ENCODE results near the gene ADCY7.

ADCY7 gene

GRCh38 chr16:50315346-50315997 is 49.1 kb downstream of the ADCY7 start:
- DNase-seq, result no peak

- DNase-seq, result no peak
Measured at GRCh38 chr16:50316102-50316847, 49.9 kb downstream of the ADCY7 start.

GRCh38 chr16:50316848-50317630 is 50.7 kb downstream of the ADCY7 start:
- DNase-seq, result no peak

GRCh38 chr16:50318796-50319578 is 52.6 kb downstream of the ADCY7 start:
- no peak for DNase-seq

GRCh38 chr16:50320310-50320709 is 54.0 kb downstream of the ADCY7 start:
- no peak for DNase-seq

- no peak for DNase-seq
Measured at GRCh38 chr16:50322333-50322732, 56.0 kb downstream of the ADCY7 start.

GRCh38 chr16:50323335-50324011 is 57.1 kb downstream of the ADCY7 start:
- peak; percentile 92 for DNase-seq

- no peak for DNase-seq
Measured at GRCh38 chr16:50324345-50324744, 58.0 kb downstream of the ADCY7 start.

- no peak for DNase-seq
Measured at GRCh38 chr16:50326264-50326663, 59.9 kb downstream of the ADCY7 start.

- peak; percentile 56 for DNase-seq
Measured at GRCh38 chr16:50326835-50327465, 60.6 kb downstream of the ADCY7 start.

GRCh38 chr16:50329446-50330189 is 63.3 kb downstream of the ADCY7 start:
- no peak for DNase-seq

- no peak for DNase-seq
Measured at GRCh38 chr16:50331570-50331969, 65.2 kb downstream of the ADCY7 start.

- no peak for DNase-seq
Measured at GRCh38 chr16:50332599-50332998, 66.2 kb downstream of the ADCY7 start.

- DNase-seq, result no peak
Measured at GRCh38 chr16:50334106-50334975, 68.0 kb downstream of the ADCY7 start.

- DNase-seq, result no peak
Measured at GRCh38 chr16:50335196-50335958, 69.0 kb downstream of the ADCY7 start.

GRCh38 chr16:50336884-50337283 is 70.5 kb downstream of the ADCY7 start:
- DNase-seq, result no peak

GRCh38 chr16:50338371-50339231 is 72.2 kb downstream of the ADCY7 start:
- DNase-seq, result no peak

- no peak for DNase-seq
Measured at GRCh38 chr16:50340578-50340977, 74.2 kb downstream of the ADCY7 start.
